GM23338 (cell line): ENCODE measurements around the gene NR4A1. TPM values are rescaled to one million over a fixed set of nuclear protein-coding genes. Genes with fewer than 3 reads are reported as not detected.

Source experiments
- ATAC-seq: fragments of 200-7000 bp; cut with Tn5 transposase; 3 replicates; pipeline ENCODE4 v1.9.1; 2020
- DNase-seq: peaks from one replicate; pipeline ENCODE4 v3.0.0-alpha.2; 2015; ENCODE audit warnings: low spot score
- H2AFZ ChIP-seq: fragments of 200-600 bp; sonication (generic); 2 replicates; pipeline ENCODE4 v1.8.0; 2016; ENCODE audit warnings: antibody characterized with exemption, mild to moderate bottlenecking, moderate library complexity
- H3F3A ChIP-seq: fragments of 200-600 bp; sonication (generic); replicated peaks from 2 replicates; pipeline ENCODE4 v1.8.0; 2017; ENCODE audit warnings: antibody characterized with exemption, mixed run types, low read depth
- H3K27ac ChIP-seq: fragments of 200-600 bp; sonication (generic); 2 replicates; pipeline ENCODE4 v1.6.1; 2016; ENCODE audit warnings: low read depth
- H3K27me3 ChIP-seq: fragments of 200-600 bp; sonication (generic); 2 replicates; pipeline ENCODE4 v1.8.0; 2016; ENCODE audit warnings: mild to moderate bottlenecking, mixed run types, moderate library complexity; ENCODE audit not compliant: insufficient read depth
- H3K36me3 ChIP-seq: fragments of 200-600 bp; sonication (generic); 2 replicates; pipeline ENCODE4 v1.8.0; 2016; ENCODE audit warnings: mild to moderate bottlenecking; ENCODE audit not compliant: insufficient read depth
- H3K4me1 ChIP-seq: fragments of 200-600 bp; sonication (generic); 2 replicates; pipeline ENCODE4 v1.8.0; 2016; ENCODE audit warnings: mild to moderate bottlenecking, moderate library complexity; ENCODE audit not compliant: insufficient read depth
- H3K4me2 ChIP-seq: fragments of 200-600 bp; sonication (generic); 2 replicates; pipeline ENCODE4 v1.7.1; 2017; ENCODE audit warnings: mixed run types
- H3K4me3 ChIP-seq: fragments of 200-600 bp; sonication (generic); 2 replicates; pipeline ENCODE4 v1.6.1; 2016; ENCODE audit warnings: mixed run types
- H3K79me2 ChIP-seq: fragments of 200-600 bp; sonication (generic); replicated peaks from 2 replicates; pipeline ENCODE4 v1.8.0; 2017; ENCODE audit warnings: mild to moderate bottlenecking; ENCODE audit not compliant: insufficient read depth
- H3K9me2 ChIP-seq: fragments of 200-600 bp; sonication (generic); 2 replicates; pipeline ENCODE4 v1.8.0; 2017; ENCODE audit not compliant: insufficient read depth
- H4K20me1 ChIP-seq: fragments of 200-600 bp; sonication (generic); replicated peaks from 2 replicates; pipeline ENCODE4 v1.8.0; 2017; ENCODE audit warnings: mild to moderate bottlenecking; ENCODE audit not compliant: insufficient read depth
- H3K27ac Mint-ChIP-seq: 2 replicates; pipeline ENCODE4 v1.8.0; 2020; ENCODE audit warnings: inconsistent platforms, mild to moderate bottlenecking, moderate library complexity, mixed read lengths
- H3K27me3 Mint-ChIP-seq: 3 replicates; pipeline ENCODE4 v1.8.0; 2022; ENCODE audit warnings: low read depth, mild to moderate bottlenecking, moderate library complexity, mixed read lengths, inconsistent platforms; ENCODE audit not compliant: insufficient read depth, poor library complexity
- H3K36me3 Mint-ChIP-seq: 3 replicates; pipeline ENCODE4 v1.8.0; 2021; ENCODE audit warnings: low read depth, mild to moderate bottlenecking, inconsistent platforms, moderate library complexity, mixed read lengths
- H3K4me1 Mint-ChIP-seq: 3 replicates; pipeline ENCODE4 v1.8.0; 2020; ENCODE audit warnings: mild to moderate bottlenecking, inconsistent platforms, mixed read lengths
- H3K4me3 Mint-ChIP-seq: 3 replicates; pipeline ENCODE4 v1.8.0; 2021; ENCODE audit warnings: moderate library complexity, mild to moderate bottlenecking, inconsistent platforms, mixed read lengths
- H3K9me3 Mint-ChIP-seq: 3 replicates; pipeline ENCODE4 v1.8.0; 2020; ENCODE audit warnings: moderate library complexity, mild to moderate bottlenecking, inconsistent platforms, mixed read lengths
- CREB1 ChIP-seq: fragments of 250-450 bp; sonication (Bioruptor Pico); IDR thresholded peaks from 2 replicates; pipeline ENCODE4 v1.5.0; 2020; ENCODE audit warnings: low read depth, mild to moderate bottlenecking, moderate library complexity
- CTCF ChIP-seq, 2 experiments: fragments of 200-600 bp in 1 of 2; sonication (generic) in 1 of 2; conservative IDR thresholded peaks; 2 replicates each; pipeline versions ENCODE4 v1.5.1 to v1.6.1; 2016 to 2017; ENCODE audit warnings: antibody characterized with exemption in 2 of 2, low read depth in 2 of 2, mild to moderate bottlenecking in 2 of 2, moderate library complexity in 1 of 2
- EZH2 ChIP-seq: fragments of 200-600 bp; sonication (generic); IDR thresholded peaks from one replicate; pipeline ENCODE4 v1.8.0; 2017; ENCODE audit warnings: antibody characterized with exemption, mild to moderate bottlenecking, low read depth; ENCODE audit not compliant: unreplicated experiment
- EZH2phosphoT487 ChIP-seq: fragments of 200-600 bp; sonication (generic); IDR thresholded peaks from one replicate; pipeline ENCODE4 v1.8.1; 2018; ENCODE audit warnings: antibody characterized with exemption; ENCODE audit not compliant: unreplicated experiment
- JUNB ChIP-seq: IDR thresholded peaks from one replicate; pipeline ENCODE4 v1.6.1; 2016; ENCODE audit warnings: antibody characterized with exemption; ENCODE audit not compliant: unreplicated experiment
- NANOG ChIP-seq: IDR thresholded peaks from 2 replicates; pipeline ENCODE4 v1.6.1; 2016; ENCODE audit warnings: antibody characterized with exemption, borderline replicate concordance
- POLR2AphosphoS5 ChIP-seq: IDR thresholded peaks from 2 replicates; pipeline ENCODE4 v1.6.1; 2016; ENCODE audit warnings: antibody characterized with exemption, low read depth
- REST ChIP-seq: IDR thresholded peaks from one replicate; pipeline ENCODE4 v1.6.1; 2018; ENCODE audit warnings: antibody characterized with exemption; ENCODE audit not compliant: unreplicated experiment
- STAT1 ChIP-seq: IDR thresholded peaks from one replicate; pipeline ENCODE4 v1.6.1; 2016; ENCODE audit warnings: antibody characterized with exemption; ENCODE audit not compliant: unreplicated experiment
- ZNF114 ChIP-seq: fragments of 250-450 bp; sonication (Bioruptor Pico); IDR thresholded peaks from 2 replicates; pipeline ENCODE4 v1.5.0; 2020; ENCODE audit warnings: mild to moderate bottlenecking, moderate library complexity
- ZNF331 ChIP-seq: fragments of 250-450 bp; sonication (Bioruptor Pico); IDR thresholded peaks from 2 replicates; pipeline ENCODE4 v1.5.0; 2020; ENCODE audit warnings: low read depth, mild to moderate bottlenecking, moderate library complexity
- polyA plus RNA-seq: library from polyadenylated mRNA; unstranded; fragments of >200 nt; fragmentation: Nextera tagmentation; extraction: Ambion mirVana; gene quantifications from 2 replicates; pipeline ENCODE4 v1.2.1, GENCODE V29; 2016
- total RNA-seq: library from RNA; depleted of rRNA; stranded (reverse); fragments of >200 nt; shearing (Covaris generic); gene quantifications from 2 replicates; pipeline ENCODE4 v1.2.3, GENCODE V29; 2014

The NR4A1 gene
- total and polyA plus RNA-seq, 2 experiments from 2014 or later: 7.5 to 19.1 TPM

GRCh38 chr12:52061470-52062166 is 10.4 kb downstream of the NR4A1 start:
- H3K27me3 Mint-ChIP-seq: peaks cover 14% of the 10 kb centered on the region
- Histone ChIP-seq H3K4me1 (no peaks in the 10 kb centered on the region), H3K27ac (no peak overlapping the region), H4K20me1 (no peaks in the 10 kb centered on the region), H3K4me3 (no peak overlapping the region), H3F3A (no peaks in the 10 kb centered on the region), H2AFZ (no peak overlapping the region), H3K79me2 (no peaks in the 10 kb centered on the region), H3K4me2 (no peak overlapping the region), H3K36me3 (no peaks in the 10 kb centered on the region), H3K9me2 (no peaks in the 10 kb centered on the region), H3K27me3 (no peaks in the 10 kb centered on the region)
- H3K36me3 Mint-ChIP-seq: peaks cover 7% of the 10 kb centered on the region
- no peaks in the 10 kb centered on the region for H3K9me3 Mint-ChIP-seq
- H3K4me3 Mint-ChIP-seq: no peak overlapping the region
- DNase-seq: no peak
- peaks cover 2% of the 10 kb centered on the region; the same call in 1 of the 3 replicates for H3K4me1 Mint-ChIP-seq
- no peak overlapping the region for H3K27ac Mint-ChIP-seq
- ATAC-seq: no peak
- TF ChIP-seq NANOG (no peak), ZNF114 (no peak), CREB1 (CRISPR knock-in tag) (no peak), EZH2phosphoT487 (no peak), STAT1 (no peak), POLR2AphosphoS5 (no peak), JUNB (no peak), ZNF331 (CRISPR knock-in tag) (no peak), EZH2 (no peak), CTCF (conservative IDR thresholded peaks at IDR 0.05; ENCODE audit: low read depth in 2 of 2) (no peak), REST (no peak)
